Stimulated activated CD8-positive, alpha-beta memory T cell treated with anti-CD3 and anti-CD28 coated beads, Interleukin-2, amount 100 ng/mL, for 1 hour (primary cell): Measurements from ENCODE around the gene XXYLT1.

Source experiments
- DNase-seq, 2 donors: peaks; one replicate each; pipeline ENCODE4 v3.0.0-alpha.2; 2020; ENCODE audit warnings: low read depth in 2 of 2

Gene XXYLT1

DNA sequence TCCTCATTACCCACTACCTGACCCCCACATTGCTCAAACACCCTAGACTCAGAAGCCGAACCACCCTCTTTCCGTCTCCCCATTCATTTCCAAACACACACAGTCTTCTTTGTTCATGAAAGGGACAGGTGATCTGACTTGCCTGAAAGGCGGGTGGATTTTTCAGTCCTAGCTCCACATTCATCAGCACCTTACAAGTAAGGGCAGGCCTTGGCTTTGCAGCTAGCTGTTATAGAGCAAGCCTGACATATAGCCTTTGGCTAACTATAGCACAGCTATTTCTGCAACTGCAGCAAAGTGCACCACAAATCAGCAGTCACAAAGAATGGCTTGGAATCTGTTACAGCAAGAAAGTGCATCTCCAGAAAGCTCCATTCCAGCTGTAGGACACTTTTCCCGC lies 139.8 kb downstream of the XXYLT1 start:
- no peak for DNase-seq

DNA sequence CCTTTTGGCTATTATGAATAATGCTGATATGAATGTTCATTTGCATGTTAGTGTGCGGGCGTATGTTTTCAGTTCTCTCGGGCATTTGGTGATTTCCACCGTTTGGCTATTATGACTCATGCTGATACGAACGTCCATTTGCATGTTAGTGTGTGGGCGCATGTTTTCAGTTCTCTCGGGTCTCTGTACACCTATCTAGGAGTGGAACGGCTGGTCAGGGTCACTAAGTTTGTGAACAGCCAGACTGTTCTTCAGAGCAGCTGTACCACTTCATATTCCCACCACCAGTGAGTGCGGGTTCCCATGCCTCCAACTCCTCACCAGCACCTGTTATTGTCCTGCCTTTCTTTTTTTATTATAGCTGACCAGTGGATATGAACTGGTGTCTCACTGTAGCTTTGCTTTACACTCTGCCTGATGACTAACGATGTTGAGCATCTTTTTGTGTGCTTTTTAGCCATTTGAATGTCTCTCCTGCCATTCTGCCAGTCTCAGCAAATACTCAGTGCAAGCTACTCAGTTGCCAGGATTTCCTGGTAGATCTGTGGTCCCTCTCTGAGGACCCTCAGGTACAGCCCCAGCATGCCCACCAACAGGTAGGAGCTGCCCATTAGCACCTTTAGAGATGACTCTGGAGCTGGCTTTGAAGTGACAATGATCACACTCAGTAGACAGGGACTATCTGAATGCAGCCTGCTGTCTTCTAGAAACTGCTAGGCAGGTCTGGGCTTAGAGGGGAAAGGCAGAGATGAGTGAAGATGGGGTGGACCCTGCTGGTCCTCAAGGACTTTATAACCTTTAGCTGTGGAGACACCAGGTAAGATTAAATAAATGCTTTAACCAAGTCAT lies 141.1 kb downstream of the XXYLT1 start:
- no peak for DNase-seq

- no peak for DNase-seq
Observed at GRCh38 chr3:195129072-195129643, 141.8 kb downstream of the XXYLT1 start.

GRCh38 chr3:195128255-195129071 lies 142.5 kb downstream of the XXYLT1 start:
- no peak for DNase-seq

DNA sequence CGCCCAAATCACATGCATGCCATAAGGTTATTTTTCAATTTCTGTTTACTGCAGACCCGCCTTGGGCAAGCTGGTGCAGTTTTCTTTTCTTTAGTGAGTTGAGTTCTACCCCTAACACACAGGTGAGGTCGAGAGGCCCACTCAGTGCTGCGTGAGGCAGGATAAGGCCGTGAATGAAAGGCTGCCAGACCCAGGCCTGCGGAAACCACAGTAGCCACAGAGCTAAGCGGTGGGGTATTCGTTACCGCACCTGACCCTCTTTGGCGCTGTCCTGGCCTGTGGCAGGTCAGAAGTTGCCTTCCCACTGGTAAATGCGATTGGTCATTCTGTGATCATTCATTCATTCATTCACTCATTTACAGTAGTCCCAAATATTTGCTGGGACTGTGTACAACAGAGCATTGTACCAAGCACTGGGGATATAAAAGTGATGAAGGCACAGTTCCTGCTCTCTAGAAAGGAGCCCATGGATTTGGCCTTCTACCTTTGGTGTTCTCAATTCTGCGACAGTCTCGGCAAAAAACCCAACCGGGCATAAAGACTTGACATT lies 144.8 kb downstream of the XXYLT1 start:
- no peak for DNase-seq

GRCh38 chr3:195125646-195126045 lies 145.3 kb downstream of the XXYLT1 start:
- DNase-seq, result no peak

- DNase-seq, result no peak
Observed at GRCh38 chr3:195124378-195124992, 146.5 kb downstream of the XXYLT1 start.

GRCh38 chr3:195123281-195123691 lies 147.7 kb downstream of the XXYLT1 start:
- DNase-seq, result no peak

GRCh38 chr3:195122261-195122660 lies 148.7 kb downstream of the XXYLT1 start:
- no peak for DNase-seq

GRCh38 chr3:195120267-195120601 lies 150.7 kb downstream of the XXYLT1 start:
- DNase-seq, result no peak

DNA sequence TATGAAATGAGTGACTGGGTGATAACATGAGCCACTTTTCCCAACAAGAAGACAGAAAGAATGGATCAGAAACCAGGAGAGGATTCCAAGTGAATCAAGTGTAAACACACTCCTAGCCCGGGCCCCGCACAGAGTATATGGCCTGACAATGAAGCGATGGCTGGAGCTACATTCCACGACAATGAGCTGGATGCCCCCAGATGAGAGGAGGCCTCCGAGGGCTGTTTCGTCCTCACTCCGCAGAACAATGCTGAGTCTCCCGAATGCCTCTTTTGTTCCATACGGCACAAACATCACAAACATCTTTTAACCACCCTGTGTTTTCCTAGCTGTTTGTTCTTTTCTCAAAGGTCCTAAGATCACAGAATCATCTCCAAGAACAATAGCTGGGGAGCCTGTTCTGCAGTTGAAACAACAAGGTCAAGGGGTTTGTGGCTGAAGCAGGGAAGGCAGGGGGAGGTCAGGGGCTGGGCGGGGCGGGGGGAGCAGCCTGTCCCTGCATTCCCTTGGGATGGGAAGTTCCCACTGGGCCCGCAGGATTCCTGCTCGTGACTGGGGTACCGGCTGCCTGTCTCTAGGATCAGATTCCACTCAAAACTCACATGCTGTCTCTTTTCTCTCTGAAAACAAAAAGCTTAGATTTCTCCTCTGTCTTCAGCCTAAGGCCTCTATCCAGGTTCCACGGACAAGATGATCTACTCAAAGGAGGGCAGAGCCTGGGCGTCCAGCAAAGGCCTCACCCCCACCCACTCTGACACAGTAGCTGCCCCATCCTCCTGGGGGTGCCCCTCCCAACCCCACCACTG lies 151.3 kb downstream of the XXYLT1 start:
- DNase-seq, result no peak

DNA sequence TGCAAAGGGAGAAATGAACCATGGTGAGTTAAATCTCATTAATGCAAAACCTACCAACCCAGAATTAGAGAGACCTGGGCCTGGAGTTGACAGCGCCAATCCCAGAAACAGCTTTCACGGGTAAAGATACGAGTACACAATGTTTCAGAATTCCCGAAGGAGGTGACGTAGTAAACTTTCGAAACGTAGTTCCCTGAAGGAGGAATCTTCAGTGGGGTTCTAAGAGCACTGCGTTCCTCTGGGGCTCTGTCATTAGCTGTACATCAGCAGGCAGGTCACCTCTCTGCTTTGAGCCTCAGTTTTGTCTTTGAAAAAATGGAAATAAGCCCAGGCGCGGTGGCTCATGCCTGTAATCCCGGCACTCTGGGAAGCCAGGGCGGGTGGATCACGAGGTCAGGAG lies 152.3 kb downstream of the XXYLT1 start:
- no peak for DNase-seq

DNA sequence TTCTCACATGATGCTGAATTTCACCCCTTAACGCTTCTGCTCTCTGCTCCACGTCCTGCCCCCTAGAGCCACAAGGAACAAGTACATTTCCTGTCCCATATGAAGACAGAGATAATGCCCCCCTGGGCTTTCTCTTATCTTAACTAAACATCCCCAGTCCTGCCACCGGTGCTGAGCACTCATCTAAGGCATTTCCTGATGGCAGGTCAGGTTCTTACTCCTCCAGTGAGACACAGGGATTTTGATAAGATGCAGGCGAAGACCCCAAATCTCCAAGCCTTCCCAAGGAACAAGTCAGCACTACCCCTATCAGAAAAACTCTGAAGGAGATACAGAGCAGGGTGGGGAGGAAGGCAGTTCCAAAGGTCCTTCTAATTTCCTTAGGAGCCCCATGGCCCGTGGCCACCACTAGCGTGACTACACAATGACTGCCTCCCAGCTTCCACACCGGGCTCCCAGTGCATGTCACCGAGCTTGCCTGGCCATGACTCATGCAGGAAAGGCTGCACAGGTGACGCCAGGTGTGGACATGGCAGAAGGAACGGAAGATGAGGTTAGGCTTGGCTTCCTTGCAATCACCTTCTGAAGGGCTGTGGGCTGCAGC lies 152.9 kb downstream of the XXYLT1 start:
- DNase-seq, result no peak

- no peak for DNase-seq
Observed at GRCh38 chr3:195116407-195117185, 154.4 kb downstream of the XXYLT1 start.

- DNase-seq, result no peak
Observed at GRCh38 chr3:195115600-195116406, 155.2 kb downstream of the XXYLT1 start.

GRCh38 chr3:195114786-195115599 lies 156.0 kb downstream of the XXYLT1 start:
- no peak for DNase-seq

GRCh38 chr3:195113536-195114425 lies 157.2 kb downstream of the XXYLT1 start:
- DNase-seq, result no peak
